Activated CD8-positive, alpha-beta memory T cell treated with anti-CD3 and anti-CD28 coated beads for 24 hours (primary cell): ENCODE data around the gene GIPC3.
A peak's percentile ranks its signal among the peaks of the same experiment; 100 is the strongest.
"Not testable (repeated sequence)": the region's sequence is repeated elsewhere in the genome, so short reads cannot be mapped to it uniquely, and the experiment has no call there.

ENCODE experiments used
- DNase-seq: peaks from one replicate; pipeline ENCODE4 v3.0.0-alpha.2; 2020

Gene GIPC3

DNA sequence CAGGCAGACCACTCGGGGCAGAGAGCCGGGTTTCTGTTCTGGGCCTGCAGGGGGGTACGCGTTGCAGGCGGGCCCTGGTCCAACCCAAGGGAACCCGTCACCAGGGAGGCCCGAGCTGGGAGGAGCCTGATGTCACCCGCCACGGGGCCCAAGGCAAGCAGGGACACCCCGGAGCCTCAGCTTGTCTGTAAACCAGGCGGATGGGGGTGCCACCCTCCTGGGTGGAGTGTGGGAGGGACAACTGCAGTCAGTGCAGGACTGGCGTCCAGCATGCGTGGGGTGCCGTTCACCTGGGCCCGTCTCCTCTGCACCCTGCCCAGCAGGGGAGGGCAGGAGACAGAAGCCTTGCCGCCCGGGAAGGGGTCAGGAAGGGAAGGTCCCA lies 34.3 kb downstream of the GIPC3 start:
- DNase-seq: no peak

DNA sequence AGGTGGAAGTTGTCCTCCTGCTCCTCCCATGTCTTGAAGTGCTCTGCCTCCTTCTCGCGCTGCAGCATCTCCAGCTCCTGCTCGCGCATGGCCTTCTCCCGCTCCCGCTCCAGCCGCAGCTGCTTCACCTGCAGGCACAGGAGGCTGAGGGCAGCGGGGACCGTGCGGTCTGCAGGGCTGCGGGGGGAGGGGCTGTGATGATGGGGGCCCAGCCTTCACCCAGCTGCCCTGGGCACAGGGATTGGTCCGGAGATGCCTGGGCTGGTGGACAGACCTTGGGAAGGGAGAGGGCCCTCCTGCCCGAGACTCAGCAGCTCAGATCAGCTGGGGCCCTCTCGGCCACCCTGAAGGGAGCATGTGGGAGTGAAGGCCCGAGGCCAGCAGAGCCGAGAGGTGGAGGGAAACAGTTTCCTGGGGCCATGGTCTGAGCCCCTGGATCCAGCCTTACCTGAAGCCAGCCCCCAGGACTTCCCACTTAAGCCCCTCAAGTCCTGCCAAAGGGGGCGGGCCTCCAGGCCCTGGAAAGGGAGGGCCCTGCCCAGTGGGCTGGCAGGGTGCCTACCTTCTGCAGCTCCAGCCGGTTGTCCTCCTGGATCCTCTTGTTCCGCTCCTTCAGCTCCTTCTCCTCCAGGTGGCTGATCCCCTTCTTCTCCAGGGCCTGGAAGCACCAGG lies 35.0 kb downstream of the GIPC3 start:
- DNase-seq: no peak

DNA sequence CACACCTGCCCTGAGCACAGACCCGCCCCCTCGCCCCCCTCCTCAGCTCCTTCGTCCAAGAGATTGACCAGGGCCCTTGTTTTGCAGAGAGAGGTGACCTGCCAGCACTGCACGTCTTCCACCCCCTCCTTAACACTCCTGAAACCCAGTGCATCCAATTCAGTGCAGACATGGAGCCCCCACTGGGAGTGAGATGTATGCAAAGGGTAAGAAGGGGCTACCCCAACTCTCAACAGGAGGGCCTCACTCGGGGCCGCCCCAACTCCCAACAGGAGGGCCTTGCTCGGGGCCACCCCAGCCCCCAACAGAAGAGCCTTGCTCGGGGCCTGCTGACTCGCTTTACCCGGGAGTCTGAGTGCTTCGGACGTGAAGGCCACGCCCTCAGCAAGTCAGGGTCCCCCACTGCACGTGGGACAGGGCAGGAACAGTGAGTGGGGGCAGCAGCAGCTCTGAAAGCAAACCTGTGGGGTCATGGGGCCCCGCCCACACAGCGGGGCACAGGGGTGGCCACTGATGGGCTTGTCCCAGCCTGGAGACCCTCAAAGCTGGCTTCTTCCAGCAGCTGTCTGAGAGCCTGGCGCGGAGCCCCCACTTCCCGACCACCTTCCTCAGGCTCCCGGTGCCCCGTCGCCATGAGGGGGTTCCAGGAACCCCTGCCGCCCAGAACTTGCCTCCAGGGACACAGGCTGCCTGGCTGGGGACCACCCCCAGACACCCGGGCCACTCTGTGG lies 35.7 kb downstream of the GIPC3 start:
- DNase-seq: no peak

DNA sequence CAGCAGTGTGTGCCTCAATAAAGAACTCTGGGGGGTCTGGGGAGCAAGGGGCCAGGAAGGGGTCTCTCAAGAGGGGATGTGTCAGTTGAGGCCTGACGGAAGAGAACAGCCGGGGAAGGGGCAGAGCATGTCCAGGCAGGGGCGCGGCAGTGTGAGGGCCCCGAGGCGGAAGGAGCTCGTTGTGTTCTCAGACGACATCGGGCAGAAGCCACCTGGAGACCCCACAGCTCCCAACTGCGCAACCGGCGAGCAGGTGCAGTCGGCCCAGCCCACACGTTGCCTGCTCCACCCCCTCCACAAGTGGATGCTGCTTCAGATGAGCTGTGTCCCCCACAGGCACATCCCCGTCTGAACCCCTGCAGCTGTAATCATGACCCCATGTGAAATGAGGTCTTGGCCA lies 36.4 kb downstream of the GIPC3 start:
- no peak for DNase-seq

DNA sequence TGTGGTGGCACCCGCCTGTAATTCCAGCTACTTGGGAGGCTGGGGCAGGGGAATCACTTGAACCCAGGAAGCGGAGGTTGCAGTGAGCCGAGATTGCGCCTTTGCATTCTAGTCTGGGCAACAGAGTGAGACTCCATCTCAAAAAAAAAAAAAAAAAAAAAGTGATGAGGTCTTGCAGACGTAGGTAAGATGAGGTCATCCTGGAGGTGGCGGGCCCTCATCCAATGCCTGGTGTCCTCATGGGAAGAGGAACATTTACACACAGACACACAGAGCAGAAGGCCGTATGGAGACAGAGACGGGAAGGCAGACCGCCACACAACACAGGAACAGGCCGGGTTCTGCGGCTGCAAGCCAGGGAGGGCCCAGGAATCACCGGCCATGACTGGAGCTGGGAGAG lies 36.9 kb downstream of the GIPC3 start:
- DNase-seq: no peak

- DNase-seq: no peak
These were observed 38.4 kb downstream of the GIPC3 start for GRCh38 chr19:3623716-3624115.

DNA sequence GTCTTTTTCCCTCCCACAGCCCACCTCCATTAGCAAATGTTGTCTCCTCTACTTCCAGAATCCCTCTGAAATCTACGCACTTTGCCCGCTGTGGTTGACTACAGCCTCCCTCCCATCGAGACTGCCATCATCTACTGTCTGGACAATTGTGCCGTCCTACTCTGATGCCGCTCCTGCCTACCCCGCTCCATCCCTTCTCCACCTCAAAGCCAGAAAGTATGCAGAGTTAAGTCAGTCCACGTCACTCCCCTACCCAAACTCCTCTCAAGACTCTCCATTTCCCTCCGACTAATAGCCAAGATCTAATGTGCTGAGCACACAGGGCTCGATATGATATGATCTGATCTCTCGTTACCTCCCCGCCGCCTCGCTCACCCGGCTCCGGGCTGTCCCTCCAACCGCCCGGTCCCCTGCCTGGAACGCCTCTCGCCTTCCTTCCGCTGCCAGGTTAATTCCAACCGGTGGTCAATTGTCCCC lies 40.8 kb downstream of the GIPC3 start:
- no peak for DNase-seq

DNA sequence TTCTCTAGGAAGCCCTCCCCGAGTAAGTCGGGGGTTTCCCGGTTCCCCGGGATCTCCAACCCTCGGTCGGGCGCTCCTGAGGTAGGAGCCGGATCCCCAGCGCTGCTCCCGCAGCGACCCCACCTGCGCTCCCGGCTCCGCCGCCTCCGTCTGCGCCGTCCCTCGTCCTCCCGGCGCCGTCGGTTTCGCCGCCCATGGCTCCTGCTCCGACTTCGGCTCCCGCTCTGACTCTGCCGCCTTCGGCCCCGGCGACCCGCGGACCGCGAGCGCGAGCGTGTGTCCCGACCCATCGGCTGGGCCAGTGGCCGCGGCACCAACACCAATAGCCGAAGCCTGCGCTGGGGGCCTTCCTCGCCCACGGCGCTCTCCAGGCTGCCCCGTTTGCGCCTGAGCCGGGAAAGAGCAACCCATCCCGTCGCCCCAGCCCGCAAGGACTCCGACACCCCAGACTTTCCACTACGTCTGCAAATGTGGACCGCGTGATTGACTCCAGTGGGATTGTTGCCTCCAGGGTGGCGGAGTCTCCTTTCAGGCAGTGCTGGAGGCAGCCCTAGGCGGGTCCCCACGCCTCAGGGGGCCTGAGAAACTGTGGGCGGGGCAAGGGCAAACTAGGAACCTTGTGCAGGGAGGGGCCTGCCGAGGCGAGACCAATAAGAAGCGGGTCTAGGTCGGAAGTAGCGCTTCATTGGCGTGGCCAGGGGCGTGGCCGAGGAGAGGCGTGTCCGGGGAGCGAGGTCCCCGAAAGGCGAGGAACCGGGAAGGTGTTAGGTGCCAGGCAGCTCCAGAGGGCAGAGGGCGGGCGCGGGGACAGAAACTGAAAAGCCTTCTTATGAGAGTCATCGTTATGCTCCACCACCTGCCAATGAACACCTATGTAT lies 41.4 kb downstream of the GIPC3 start, which contains the start of gene CACTIN:
Gene CACTIN (minus strand): TSS at position 318 of the 878 bp plus-strand sequence. CDS start 28 bp downstream, at position 290.
- peak; percentile 100 for DNase-seq

DNA sequence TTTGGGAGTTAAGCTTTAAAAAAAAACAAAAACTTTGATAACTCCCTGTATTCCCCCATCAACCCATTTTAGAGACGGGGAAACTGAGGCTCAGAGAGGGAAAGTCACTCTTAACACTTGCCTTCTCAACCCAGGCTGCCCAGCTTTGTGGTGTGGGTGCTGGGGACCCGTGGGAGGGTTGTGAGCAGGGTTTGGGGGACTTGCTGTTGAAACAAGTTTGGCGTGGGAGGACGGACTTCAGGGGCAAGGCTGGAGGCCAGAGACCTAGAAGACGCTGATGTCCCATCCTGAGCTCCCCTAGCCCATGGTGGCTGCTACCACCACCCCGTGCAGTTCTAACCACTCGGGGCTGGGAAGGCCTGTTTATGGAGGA lies 42.1 kb downstream of the GIPC3 start:
- DNase-seq: no peak

DNA sequence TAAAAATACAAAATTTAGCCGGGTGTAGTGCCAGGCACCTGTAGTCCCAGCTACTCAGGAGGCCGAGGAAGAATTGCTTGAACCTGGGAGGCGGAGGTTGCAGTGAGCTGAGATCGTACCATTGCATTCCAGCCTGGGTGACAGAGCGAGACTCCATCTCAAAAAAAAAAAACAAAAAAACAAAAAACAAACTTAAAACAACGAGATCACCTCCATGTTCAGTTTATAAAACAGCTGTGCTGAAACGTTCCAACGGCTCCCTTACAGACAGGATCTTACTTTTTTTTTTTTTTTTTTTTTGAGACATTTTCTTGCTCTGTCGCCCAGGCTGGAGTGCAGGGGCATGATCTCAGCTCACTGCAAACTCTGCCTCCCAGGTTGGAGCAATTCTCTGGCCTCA lies 43.5 kb downstream of the GIPC3 start:
- not testable (repeated sequence) for DNase-seq

DNA sequence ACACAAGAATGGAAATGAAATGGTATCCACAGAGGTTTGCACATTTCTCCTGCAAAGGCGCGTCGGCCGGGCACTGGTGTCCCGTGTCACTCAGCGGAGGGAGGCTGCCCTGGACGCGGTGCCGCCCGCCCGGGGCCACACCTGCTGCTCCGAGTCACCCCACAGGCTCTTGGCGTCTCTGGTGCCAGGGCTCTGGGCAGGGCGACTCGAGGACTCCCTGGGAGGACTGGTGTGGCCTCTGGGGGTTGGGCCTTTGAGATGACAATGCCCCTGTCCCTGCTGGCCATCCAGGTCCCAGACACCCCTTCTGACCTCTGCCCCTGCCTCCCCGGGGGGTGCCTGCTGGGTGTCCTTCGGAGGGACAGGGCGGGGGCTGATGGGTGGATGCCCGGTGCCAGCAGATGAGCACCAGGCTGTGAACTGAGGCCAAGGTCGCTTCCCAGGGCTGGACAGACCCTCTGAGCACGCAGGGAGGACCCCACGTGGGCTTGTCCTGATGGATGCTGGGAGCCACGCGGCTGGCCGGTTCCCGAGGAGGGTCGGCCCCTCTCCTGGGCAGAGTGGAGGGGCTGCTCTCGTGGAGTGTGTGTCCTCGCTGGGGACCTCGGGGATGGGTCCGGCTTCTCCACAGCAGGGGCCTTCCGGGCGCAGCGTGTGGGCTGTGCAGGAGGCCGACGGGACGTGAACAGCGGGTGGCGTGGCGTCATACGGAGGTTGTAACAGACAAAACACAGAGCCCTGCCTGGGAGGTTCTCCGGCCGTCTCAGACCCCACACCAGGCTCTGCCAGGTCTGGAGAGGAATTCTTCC lies 46.0 kb downstream of the GIPC3 start:
- no peak for DNase-seq

DNA sequence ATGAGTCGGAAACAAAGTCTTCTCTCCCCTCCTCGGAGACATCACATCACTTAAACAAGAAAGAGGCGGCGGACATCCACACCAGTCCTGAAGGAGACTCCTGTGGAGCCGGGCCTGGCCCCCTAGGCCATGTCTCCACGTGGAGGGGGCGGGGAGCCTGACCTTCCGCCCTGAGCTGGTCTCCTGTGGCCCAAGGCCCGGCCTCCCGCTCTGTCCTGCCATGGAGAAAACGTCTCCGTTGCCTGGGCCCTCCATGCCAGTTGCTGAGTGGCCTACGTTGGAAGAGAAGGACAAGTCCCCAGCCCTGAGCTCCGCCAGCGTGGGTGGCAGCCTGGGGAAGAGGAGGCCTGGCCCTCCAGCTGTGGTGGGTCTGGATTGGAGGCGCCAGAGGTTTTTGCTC lies 46.8 kb downstream of the GIPC3 start:
- DNase-seq: no peak

- DNase-seq: no peak
These were observed 47.7 kb downstream of the GIPC3 start for GRCh38 chr19:3632739-3633558.

GRCh38 chr19:3633559-3633988 lies 48.3 kb downstream of the GIPC3 start:
- DNase-seq: no peak

- DNase-seq: no peak
These were observed 49.3 kb downstream of the GIPC3 start for GRCh38 chr19:3634496-3635045.

DNA sequence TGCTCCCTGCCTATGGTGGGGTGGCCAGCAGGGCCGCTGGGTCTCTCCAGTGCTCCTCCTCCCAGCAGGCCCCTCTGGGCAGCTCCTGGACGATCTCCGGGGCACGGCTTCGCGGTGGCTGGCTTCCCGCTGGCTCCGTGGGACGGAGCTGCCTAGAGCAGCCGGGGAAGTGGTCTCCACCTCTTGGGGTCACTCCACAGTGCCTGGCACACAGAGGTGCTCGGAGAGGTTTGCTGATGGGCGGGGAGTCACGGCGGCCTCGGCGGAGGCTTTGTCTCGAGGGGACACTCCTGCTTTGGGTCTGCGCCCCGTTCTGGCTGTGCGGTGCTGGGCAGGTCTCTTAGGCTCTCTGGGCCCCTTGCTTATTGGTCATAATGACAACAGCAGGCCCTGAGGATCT lies 51.2 kb downstream of the GIPC3 start:
- DNase-seq: no peak

DNA sequence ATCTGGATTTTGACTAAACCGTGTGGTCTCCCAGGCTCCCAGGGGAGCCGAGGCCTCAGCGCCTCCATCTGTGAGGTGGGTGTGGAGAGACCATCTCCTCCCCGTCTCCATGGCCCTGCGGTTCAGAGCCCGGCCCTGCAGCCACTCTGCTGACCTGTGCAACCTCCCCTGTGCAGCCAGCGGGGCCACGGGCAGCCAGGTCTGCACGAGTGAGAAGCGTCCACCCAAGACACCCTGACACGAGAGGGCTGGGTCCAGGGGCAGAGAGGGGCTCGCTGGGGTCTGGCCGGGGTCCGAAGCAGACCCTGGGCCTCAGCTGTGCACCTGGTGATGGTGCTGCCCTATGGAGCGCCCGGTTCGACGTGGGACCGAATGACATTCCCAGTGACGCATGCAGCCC lies 51.7 kb downstream of the GIPC3 start:
- DNase-seq: no peak

DNA sequence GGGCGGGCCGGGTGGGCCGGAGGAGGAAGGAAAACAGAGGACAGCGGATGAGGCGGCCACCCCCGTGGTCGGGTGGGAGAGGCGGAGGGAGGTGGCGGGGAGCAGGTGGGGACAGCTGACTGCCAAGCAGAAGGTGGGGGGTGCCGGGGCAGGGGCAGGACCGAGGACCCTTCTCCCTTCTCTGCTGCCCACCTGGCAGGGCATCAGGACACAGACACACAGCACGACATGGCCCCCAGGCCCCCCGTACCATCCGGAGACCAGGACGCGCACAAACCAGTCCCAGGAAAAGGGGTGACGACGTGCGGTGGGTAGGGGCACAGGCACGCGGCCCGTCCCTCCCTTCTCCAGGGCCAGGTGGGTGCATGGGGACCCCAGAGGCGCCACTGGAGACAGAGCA lies 52.3 kb downstream of the GIPC3 start:
- DNase-seq: no peak

DNA sequence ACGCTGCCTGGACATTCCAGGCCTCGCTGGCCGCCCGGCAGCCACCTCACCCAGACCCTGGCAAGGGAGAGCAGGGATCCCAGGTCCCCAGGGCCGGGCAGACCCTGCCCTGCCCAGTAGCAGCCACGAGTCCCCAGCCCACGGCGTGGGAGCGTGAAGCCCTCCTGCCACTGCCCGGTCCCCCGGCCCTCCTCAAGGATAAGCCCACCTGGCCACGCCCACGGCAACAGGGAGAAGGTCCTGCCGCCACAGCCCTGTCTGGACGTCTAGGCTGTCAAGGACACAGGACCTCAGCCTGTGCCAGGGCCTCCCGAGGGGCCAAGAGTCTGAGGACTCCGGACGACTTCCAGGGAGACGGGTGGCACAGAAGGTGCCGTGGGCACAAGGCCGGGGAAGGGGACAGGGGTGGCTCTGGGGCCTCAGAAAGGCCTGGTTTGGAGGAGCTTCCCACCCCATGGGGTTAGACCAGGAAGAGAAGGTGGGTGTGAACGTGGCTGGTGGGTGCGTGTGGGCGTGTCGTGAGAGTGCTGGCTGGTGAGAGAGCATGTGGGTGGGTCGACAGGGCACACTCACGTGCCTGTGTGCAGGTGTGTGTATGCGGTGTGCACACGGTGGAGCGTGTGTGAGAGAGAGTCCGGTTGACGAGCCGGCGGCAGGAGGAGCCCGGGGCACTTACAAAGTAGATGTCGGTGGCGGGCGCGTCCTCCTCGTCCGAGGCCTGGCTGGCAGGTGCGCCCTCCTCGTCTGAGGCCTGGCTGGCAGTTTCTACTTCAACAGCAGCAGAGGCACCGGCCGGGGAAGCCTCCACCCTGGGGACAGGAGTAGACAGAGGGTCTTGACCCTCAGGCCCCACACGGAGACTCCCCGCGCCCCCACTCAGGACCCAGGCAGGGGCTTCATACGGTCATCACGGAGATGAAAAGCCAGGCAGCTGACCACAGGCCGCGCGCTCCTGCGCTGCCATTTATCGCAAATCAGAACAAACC lies 53.2 kb downstream of the GIPC3 start:
- DNase-seq: no peak

DNA sequence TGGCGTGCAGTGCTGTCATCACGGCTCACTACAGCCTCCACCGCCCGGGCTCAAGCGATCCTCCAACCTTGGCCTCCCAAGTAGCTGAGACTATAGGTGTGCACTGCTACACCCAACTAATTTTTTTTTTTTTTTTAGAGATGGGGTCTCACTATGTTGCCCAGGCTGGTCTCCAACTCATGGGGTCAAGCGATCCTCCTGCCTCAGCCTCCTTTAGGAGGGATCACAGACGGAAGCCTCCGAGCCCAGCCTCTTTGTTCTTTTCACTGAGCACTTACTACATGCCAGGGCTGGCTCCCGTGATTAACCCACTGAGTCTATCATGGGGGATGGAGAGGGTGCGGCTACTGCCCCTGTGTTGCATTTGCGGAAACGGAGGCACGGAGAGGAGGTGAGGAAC lies 54.2 kb downstream of the GIPC3 start:
- DNase-seq: no peak
